Ureter (tissue), 1 donor: ENCODE results near the gene PRMT2. TPM values are rescaled to one million over a fixed set of nuclear protein-coding genes. Genes with fewer than 3 reads are reported as not detected.

ENCODE experiments used
- DNase-seq: peaks from one replicate; pipeline ENCODE4 v3.0.0-alpha.2; 2020; ENCODE audit warnings: low spot score
- total RNA-seq: library from RNA; stranded (reverse); gene quantifications from one replicate; pipeline ENCODE4 v1.2.4, GENCODE V29; 2023
- donor health status: DM: yes; HTN: yes; CAD: no.

PRMT2 gene
- total RNA-seq, result 78.1 TPM

GRCh38 chr21:46635324-46636180 lies at the start of gene PRMT2:
TSS of gene PRMT2 (plus strand) at chr21:46635674. CDS start at chr21:46636952, 1,278 bp downstream.
- DNase-seq, result peak; percentile 98

- DNase-seq, result no peak
These were observed 41.2 kb upstream of the PRMT2 start for GRCh38 chr21:46594276-46594675.

- DNase-seq, result no peak
These were observed 39.3 kb upstream of the PRMT2 start for GRCh38 chr21:46596201-46596600.

- DNase-seq, result no peak
These were observed 38.4 kb upstream of the PRMT2 start for GRCh38 chr21:46597031-46597430.

- DNase-seq, result no peak
These were observed 37.6 kb upstream of the PRMT2 start for GRCh38 chr21:46597896-46598343.

- DNase-seq, result no peak
These were observed 36.6 kb upstream of the PRMT2 start for GRCh38 chr21:46598581-46599572.

GRCh38 chr21:46600305-46600704 lies 35.2 kb upstream of the PRMT2 start:
- no peak for DNase-seq

- DNase-seq, result no peak
These were observed 34.5 kb upstream of the PRMT2 start for GRCh38 chr21:46600978-46601377.

- no peak for DNase-seq
These were observed 32.2 kb upstream of the PRMT2 start for GRCh38 chr21:46603228-46603627.

- DNase-seq, result no peak
These were observed 31.0 kb upstream of the PRMT2 start for GRCh38 chr21:46604329-46604974.

- DNase-seq, result no peak
These were observed 30.3 kb upstream of the PRMT2 start, which contains the start of gene S100B for GRCh38 chr21:46604975-46605766. TSS of gene S100B (minus strand) at chr21:46605082. CDS start at chr21:46602415, 2,667 bp downstream.

GRCh38 chr21:46605767-46606426 lies 29.6 kb upstream of the PRMT2 start:
- DNase-seq, result no peak

GRCh38 chr21:46606427-46606813 lies 29.1 kb upstream of the PRMT2 start:
- no peak for DNase-seq

- no peak for DNase-seq
These were observed 27.8 kb upstream of the PRMT2 start for GRCh38 chr21:46607636-46608035.

- no peak for DNase-seq
These were observed 26.8 kb upstream of the PRMT2 start for GRCh38 chr21:46608672-46609111.

GRCh38 chr21:46610018-46610701 lies 25.3 kb upstream of the PRMT2 start:
- DNase-seq, result no peak

GRCh38 chr21:46613391-46613790 lies 22.1 kb upstream of the PRMT2 start:
- no peak for DNase-seq

- no peak for DNase-seq
These were observed 19.4 kb upstream of the PRMT2 start for GRCh38 chr21:46616050-46616449.

- DNase-seq, result no peak
These were observed 18.8 kb upstream of the PRMT2 start for GRCh38 chr21:46616656-46617055.
